Hair follicular keratinocyte (primary cell): ENCODE data around the gene RNF169. TPM values are rescaled to one million over a fixed set of nuclear protein-coding genes. Genes with fewer than 3 reads are reported as not detected.

Experiments used
- total RNA-seq: library from RNA; depleted of rRNA; stranded (reverse); fragments of >200 nt; gene quantifications from 2 replicates; pipeline ENCODE4 v1.2.3, GENCODE V29; 2015

Gene RNF169, protein sequence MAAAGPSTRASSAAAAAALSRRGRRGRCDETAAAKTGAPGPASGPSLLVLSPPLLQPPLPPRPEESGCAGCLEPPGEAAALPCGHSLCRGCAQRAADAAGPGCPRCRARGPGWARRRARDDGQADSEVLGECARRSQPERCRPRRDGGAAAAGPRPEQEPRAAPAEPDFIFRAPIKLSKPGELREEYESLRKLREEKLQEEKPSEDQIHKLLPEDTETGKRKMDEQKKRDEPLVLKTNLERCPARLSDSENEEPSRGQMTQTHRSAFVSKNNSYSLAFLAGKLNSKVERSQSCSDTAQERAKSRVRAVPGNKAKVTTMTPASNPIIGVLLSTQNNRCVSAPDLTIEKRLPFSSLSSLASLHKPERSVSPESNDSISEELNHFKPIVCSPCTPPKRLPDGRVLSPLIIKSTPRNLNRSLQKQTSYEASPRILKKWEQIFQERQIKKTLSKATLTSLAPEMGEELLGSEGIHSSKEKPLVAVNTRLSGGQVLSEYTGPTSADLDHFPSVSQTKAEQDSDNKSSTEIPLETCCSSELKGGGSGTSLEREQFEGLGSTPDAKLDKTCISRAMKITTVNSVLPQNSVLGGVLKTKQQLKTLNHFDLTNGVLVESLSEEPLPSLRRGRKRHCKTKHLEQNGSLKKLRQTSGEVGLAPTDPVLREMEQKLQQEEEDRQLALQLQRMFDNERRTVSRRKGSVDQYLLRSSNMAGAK
- total RNA-seq, result 9.9 and 14.1 TPM in 2 replicates

GRCh38 chr11:74748211-74749126 is at the start of gene RNF169:
Gene RNF169, plus strand, starts transcription at chr11:74748849. Its CDS starts 32 bp downstream, at chr11:74748881.

GRCh38 chr11:74731301-74732094 is 17.2 kb upstream of the RNF169 start, which contains the start of gene CHRDL2:
Gene CHRDL2, minus strand, starts transcription at chr11:74731426. Its CDS starts 538 bp downstream, at chr11:74730888.

Other genes starting within 250 kb of the RNF169 start
- gene POLD3, start 156.3 kb upstream of the RNF169 start, total RNA-seq, result 8.4 and 15.1 TPM in 2 replicates
- gene CHRDL2, start 17.4 kb upstream of the RNF169 start, total RNA-seq, result not detected in 2 replicates
- gene XRRA1, start 200.2 kb downstream of the RNF169 start, total RNA-seq, result 17.6 and 24.9 TPM in 2 replicates
- 45.9 and 60.3 TPM in 2 replicates for gene SPCS2, start 200.4 kb downstream of the RNF169 start, total RNA-seq
- 4.4 and 8.3 TPM in 2 replicates for gene NEU3, start 240.1 kb downstream of the RNF169 start, total RNA-seq